ENCODE results near the gene KIF1B. TPM values are rescaled to one million over a fixed set of nuclear protein-coding genes. Genes with fewer than 3 reads are reported as not detected.

Gene KIF1B
- total RNA-seq, 1 donor from 2014 or later: 162 TPM

DNA sequence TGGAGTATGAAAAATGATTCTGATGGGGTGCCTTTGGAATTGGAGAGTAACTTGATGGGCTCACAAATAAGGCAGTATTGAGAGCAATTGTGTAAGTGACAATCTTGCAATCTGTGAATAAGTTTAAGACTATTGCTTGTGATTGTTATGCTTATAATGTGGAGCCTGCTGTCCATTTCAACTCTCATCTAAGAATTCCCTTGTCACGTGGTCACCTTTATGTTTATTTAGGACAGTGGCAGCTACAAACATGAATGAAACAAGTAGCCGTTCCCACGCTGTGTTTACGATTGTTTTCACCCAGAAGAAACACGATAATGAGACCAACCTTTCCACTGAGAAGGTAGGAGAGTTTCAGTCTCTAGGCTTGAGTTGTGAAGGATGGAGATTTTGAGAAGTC, 57.6 kb downstream of the KIF1B start:
- FAIRE-seq: no peak
- DNase-seq (ENCODE audit: low spot score in 2 of 2): no peak

DNA sequence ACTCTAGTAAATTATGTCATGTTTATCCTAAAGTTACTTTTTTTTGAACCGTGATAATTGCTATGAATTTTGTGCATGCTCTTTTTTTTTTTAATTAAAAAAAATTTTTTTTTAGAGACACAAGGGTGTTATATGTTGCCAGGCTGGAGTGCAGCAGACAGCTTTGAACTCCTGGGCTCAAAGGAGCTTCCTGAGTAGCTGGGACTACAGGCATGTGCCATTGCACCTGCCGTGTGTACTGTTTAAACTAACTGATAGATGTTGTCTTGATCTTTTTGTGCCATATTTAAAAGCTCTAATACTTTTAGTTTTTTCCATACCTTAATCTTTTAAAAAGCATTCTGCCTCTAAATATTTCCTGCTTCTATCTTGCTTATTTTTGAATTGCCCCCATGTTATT, 60.7 kb downstream of the KIF1B start:
- FAIRE-seq: no peak
- no peak for DNase-seq (ENCODE audit: low spot score in 2 of 2)

DNA sequence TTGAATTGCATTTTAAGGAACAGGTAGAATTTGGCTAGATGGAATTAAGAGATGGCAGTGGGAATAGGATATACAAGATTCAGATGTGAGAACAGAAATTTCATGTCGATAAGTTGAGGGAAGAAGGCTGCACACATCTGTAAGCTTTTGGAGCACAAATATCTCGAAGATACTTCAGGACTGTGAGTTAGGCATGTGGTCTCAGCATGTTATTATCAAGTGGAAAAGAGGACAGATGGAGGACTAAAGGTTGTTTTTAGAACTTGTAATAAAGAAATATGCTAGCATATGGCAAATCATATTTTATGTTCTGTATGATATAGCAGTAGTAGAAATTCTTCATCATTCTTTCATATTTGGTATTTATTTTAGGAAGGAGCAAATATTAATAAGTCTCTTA, 61.5 kb downstream of the KIF1B start:
- no peak for FAIRE-seq

DNA sequence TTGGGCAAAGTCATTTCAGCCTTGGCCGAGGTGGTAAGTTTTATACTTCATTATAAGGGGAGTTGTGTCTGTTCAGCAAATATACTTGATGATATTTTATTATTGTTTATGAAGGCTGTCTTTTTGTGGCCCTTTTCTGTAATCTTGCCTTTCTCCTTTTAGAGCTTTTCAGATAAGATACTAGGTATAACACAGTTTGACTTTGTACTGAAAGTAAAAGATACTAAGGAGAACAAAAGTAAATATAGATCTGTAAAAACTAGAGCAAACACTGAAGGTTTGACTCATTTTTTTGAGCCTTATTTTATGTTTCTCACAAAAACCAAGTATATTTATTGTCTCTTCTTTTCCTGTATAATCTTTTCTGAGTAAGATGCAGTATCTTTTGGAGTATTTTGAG, 61.9 kb downstream of the KIF1B start:
- FAIRE-seq (no peak), DNase-seq (ENCODE audit: low spot score in 2 of 2) (no peak)

More for the DNA sequence above, 61.5 kb downstream of the KIF1B start:
- no peak for DNase-seq (ENCODE audit: low spot score in 2 of 2)

DNA sequence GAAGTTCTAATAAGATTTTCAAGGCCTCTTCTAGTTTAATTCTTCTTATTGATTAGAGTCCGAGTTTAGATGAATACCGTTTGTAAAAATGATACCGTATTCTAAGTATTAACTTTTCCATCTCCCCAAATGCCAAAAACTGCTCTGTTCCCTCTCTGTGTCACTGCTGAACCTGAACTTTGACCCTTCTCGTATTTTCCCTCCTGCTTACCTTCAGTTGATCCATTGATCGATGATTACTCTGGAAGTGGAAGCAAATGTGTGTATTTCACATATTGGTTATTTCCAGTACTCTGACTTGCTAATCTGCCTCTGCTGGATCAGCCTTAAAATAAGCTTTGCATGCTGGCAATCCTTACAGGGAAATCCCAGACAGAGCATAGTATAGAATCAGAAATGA, 68.5 kb downstream of the KIF1B start:
- DNase-seq (ENCODE audit: low spot score in 2 of 2): no peak
- FAIRE-seq: no peak

DNA sequence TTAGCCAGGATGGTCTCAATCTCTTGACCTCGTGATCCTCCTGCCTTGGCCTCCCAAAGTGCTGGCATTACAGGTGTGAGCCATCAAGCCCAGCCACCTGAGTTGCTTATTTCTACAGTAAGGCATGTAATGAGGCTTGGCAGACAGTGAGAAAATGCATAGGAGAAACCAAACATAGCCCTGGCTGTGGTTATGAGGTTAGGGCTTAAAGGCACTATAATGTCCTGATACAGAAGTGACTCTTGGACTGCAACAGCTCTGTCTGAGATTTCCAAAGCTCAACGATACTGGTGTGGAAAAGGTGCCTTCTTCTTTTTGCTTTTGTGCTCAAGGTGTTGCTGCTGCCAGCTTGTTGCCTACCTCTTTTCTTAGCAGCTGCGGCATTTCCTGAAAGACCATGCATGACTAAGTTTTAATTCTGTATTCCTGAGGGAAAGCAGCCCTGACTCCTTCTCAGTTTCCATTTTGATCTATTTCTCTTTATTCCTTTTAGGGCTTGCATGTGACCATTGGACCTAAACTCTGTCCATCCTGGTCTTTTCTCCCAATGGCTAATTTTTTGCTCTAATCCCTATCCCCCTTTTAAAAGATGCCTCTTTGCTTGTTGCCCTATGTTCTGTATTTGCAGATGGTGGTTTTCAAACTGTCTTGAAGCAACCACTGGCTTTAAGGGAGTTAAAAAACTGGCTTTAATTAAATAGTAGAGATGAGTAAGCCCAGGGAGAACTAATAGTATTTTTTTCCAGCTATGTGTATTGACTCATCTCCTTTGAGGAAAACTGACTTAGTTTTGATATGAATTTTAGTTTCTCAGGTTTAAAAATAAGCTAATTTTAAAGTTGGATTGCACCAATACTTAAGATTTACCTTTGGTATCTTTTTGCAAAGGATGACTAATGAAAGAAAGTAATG, 70.3 kb downstream of the KIF1B start:
- DNase-seq (ENCODE audit: low spot score in 2 of 2) (no peak), FAIRE-seq (no peak)

DNA sequence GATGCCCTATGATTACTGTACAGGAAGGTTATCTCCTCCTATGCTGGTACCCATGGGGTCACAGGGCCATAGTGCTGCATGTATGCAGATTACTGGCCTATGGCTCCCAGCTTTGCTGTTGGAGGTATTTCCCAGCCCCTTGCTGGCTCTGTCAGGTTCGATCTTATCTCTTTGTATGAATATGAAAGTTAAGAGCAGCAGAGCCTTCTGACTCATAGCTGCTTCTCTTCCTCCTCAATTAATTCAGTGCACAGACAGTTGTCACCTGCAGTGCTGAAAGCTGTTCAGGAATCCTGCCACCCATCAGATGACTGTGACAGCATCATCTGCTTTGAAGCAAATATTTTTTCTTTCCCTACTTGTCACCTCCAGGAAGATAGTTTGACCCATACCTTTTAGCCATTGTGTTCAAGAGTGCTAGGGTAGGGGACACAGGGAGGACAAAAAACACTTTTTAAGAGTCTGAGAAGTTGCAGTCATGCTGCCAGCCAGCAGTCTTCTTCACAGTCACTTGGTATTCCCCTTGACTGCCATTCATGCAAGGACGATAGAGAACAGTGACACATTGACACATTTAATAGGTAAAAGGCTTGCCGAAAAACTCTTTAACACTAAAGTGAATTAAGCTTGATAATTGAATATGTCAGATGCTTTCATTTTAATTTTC, 73.1 kb downstream of the KIF1B start:
- FAIRE-seq: no peak

DNA sequence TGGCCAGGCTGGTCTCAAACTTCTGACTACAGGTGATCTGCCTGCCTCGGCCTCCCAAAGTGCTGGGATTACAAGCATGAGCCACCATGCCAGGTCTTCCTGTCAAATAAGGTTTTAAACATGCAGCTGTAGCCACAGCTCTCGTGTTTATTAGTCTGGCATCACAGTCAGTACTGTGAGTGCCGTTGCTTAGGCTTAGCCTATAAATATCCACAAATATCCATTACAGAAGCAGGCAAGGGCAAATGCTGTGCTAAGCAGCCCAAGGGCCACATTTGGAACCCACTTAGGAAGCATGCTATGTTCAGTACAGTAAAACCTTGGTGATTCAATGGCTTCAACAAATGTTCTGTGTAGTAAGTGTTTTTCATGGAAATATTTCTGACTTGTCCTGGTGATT, 75.9 kb downstream of the KIF1B start:
- DNase-seq (ENCODE audit: low spot score in 2 of 2) (no peak), FAIRE-seq (no peak)

More for the DNA sequence above, 73.1 kb downstream of the KIF1B start:
- no peak for DNase-seq (ENCODE audit: low spot score in 2 of 2)

DNA sequence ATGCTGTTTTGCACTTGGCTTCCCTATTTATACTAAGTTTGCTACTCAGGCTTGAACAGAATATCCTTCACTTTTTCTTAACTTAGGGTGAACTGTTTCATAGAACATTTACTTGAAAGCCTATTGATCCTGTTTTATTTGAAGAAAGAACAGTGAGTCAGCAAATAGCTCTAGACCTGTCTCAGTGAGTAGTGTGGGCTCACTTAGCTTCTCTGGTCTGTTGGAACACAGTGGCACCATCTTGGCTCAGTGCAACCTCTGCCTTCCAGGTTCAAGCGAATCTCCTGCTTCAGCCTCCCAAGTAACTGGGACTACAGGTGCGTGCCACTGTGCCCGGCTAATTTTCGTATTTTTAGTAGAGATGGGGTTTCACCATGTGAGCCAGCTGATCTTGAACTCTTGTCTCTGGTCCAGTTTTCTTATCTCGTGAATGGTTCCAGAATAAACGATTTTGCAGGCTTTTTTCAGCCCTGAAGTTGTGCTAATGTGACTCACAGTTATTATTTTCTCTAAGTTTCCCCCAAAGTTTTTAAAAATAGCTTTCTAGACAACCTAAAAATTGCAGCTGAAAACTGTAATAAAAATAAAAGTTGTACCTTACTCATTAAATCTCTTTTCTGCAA, 76.8 kb downstream of the KIF1B start:
- FAIRE-seq: no peak
- no peak for DNase-seq (ENCODE audit: low spot score in 2 of 2)

DNA sequence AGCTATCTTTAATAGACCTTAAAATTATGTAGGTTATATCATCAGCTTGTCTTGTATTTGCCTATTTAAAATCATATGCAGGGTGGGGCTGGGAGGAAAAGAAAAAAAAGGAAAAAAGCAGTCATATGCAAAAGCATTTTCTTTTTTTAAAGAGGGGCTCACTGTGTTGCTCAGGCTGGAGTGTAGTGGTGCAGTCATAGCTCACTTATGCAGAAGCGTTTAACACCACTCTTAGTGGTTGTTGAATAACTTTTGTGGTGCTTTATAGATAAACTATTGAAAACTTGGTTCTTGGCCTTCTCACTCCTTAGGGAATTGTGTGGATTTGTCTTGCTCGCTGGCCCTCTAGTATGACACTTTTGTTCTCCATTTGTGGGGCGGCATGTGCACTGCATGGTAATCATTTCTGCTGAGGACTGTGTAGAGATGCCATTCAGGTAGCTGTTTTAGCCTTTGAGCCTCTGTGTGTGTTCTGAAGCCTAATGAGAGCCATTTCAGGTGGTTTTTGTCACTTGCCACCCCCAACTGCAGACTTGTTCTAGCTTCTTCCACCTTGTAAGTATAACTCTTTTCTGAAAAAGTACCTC, 77.8 kb downstream of the KIF1B start:
- no peak for DNase-seq (ENCODE audit: low spot score in 2 of 2)
- FAIRE-seq: no peak

DNA sequence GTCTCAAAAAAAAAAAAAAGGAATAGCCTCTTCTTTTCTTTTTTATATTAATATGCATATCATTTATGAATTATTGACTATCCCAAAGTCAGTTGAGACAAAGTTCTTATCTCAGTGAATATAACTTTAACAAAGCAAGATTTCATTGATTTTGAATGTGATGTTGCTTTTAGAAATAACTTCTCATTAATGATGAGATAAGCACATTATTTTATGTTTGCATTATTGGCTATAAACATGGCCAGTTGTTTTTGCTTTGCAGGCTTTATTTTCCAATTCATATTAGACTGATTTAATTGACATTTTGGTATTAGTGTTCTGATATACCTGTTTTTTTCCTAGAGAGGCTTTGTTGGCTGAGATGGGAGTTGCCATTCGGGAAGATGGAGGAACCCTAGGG, 81.3 kb downstream of the KIF1B start:
- no peak for DNase-seq (ENCODE audit: low spot score in 2 of 2)
- FAIRE-seq: no peak

DNA sequence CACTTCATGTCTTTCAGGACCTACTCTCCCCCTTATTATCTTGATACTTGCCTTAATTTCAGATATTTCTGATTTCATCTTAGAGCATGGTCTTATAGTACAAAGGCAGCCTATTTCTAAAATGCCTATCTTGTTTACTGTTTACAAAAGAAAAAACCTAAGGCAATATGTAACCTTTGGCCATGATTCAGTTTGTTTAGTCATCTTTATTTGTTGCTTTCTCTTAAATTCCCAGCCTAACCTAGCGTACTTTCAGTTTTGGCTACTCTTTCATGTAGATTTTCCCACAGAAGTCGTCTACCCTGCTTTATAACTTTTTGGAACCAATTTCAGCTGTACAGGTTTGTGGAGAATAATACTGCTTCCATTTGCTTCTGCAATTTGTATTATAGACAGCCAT, 81.8 kb downstream of the KIF1B start:
- FAIRE-seq (no peak), DNase-seq (ENCODE audit: low spot score in 2 of 2) (no peak)

DNA sequence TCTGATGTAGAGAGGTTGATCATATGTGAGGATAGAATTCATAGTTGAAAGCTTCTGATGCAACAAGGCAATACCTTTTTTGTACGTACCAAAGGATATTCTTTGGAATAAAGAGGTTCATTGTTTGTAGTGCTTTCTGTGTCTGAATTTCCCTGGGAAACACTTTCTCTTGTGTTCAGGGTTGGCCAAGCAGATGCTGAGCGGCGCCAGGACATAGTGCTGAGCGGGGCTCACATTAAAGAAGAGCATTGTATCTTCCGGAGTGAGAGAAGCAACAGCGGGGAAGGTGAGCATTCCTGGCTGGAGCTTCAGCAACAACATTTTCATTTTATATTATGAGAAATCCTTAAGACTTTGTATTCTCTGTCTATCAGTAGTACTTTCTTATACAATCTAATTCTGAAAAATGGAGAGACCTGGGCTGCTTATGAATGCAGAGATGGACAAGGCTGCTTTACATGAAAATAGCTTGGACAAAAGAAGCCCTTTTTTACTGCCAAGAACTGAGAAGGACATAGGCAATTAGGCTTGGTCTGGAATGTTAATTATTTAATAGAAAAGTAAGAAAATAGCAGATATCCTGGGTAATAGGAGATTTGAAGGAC, 85.2 kb downstream of the KIF1B start:
- DNase-seq (ENCODE audit: low spot score in 2 of 2) (peak in 1 of 2 donors; percentile 13), FAIRE-seq (peak; percentile 54)

DNA sequence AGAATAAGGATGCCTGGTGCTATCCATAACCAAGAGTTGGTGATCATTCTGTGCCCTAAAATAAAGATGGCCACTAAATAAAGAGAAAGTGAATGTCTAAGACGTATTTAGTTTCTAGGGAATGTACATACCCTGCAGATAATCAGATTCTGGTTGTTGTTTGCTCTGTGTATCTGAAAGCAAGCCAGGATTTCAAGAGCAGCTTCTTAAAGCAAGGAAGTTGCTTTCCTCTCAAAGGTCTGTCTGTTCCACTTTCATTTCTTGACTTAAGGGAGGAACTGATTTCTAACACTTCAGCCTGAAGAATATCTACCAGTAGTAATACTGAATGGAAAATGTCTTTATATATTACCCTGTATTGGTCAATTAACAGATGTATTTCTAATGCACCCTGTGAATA, 88.8 kb downstream of the KIF1B start:
- DNase-seq (ENCODE audit: low spot score in 2 of 2) (no peak), FAIRE-seq (no peak)

DNA sequence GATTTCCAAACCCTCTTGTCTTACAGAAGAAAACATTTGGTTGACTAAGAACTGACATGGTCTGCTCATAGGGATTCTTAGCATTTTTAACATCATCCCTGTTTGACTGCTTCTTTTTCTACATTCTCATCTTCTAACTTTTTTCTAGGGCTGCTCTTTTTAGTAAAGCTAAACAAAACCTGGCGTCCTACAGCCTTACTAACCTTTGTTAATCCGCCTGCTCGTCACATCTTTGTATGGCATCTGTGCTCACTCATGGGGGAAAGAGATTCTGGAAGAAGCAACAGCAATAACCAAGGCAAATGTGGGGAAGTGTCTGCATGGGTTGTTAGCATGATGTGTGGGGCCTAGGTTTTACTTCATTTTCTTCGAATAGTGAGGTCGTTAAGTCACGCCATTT, 92.0 kb downstream of the KIF1B start:
- DNase-seq (ENCODE audit: low spot score in 2 of 2): no peak
- FAIRE-seq: no peak

DNA sequence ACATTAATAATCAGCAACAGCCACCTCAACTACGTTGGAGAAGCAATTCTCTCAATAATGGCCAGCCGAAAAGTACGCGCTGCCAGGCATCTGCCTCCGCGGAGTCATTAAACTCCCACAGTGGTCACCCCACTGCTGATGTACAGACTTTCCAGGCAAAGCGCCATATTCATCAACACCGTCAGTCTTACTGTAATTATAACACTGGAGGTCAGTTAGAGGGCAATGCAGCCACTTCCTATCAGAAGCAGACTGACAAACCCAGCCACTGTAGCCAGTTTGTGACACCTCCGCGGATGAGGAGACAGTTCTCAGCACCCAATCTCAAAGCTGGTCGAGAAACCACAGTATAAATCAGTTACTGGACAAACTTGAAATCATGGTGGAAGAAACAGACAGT, 93.9 kb downstream of the KIF1B start:
- DNase-seq (ENCODE audit: low spot score in 2 of 2): no peak
- no peak for FAIRE-seq

DNA sequence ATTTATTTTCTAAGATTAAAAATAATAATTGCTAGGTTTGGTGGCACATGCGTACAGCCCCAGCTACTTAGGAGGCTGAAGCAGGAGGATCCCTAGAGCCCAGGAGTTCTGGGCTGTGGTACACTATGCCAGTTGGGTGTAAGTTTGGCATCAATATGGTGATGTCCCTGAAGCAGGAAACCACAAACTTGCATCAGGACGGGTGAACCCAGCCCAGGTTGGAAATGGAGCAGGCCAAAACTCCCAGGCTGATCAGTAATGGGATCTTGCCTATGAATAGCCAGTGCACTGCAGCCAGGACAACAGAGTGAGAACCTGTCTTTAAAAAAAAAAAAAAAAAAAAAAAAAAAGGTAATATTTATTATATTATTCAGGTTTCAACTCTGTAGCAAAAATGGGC, 96.1 kb downstream of the KIF1B start:
- DNase-seq (ENCODE audit: low spot score in 2 of 2) (no peak), FAIRE-seq (no peak)

DNA sequence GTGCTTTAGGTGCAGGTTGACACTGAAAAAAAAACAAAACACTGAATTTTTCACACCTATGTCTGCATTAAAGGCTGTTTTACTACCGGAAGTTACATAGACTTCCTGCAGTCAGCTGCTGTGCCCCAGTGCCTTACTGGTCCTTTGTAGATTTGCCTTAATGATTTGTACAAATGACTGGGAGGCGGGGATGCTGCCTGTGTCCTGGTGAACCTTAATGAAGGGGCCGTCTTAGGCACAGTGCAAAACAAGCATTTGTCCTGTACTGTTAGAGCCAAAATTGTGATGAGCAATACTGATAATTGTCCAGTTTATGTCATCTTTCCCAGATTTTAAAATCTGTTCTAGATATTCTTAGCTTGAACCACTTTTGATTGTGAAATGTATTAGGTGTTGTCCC, 97.6 kb downstream of the KIF1B start:
- no peak for DNase-seq (ENCODE audit: low spot score in 2 of 2)
- FAIRE-seq: no peak

DNA sequence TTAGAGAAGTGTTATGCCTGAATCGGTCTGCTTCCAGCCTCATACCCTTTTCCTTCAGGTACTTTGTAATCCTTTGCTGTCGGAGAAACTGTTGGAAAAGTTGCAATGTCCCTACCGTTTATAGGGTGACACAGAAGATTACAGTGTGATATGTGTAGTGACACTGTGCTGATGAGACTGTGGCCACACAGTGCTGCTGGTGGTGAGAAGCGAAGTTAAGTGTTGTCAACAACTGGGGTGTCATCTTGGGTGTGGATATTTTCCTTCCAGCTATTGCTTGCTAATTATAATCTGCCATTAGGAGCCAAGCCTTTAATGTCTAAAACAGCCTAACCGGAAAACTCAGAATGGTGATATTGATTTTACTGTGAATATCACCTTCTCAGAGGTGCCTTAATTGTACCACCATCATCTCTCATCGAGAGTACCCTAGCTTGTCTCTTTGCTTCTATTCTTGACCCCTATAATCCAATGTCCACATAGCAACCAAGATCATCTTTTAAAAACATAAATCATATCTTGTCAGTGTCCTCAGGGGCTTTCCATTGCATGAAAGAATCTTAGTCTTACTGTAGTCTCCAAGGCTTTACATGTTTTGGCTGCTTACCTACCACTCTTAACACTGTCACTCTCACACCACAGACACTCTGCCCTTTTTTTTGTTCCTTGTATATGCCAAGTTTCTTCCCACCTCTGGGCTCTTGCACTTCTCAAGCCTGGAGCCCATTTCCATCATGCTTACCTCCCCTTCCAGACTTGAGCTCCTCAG, 99.1 kb downstream of the KIF1B start:
- DNase-seq (ENCODE audit: low spot score in 2 of 2) (no peak), FAIRE-seq (no peak)

DNA sequence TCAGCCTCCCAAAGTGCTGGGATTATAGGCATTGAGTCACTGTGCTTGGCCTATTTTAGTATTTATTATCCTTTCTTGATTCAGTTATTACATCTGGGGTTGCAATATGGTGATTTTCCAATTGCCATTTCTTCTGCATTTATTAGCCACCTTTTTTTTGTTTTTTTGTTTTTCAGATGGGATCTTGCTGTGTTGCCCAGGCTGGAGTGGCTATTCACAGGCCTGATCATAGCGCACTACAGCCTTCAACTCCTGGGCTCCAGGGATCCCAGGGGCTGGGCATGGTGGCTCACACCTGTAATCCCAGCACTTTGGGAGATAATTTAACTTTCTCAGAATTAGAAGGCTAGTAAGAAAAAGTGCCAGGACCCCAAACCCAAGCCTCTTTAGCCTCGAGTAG, 106.4 kb downstream of the KIF1B start:
- DNase-seq (ENCODE audit: low spot score in 2 of 2) (no peak), FAIRE-seq (no peak)

Data from frontal cortex (tissue), 4 donors.